ENCODE results near the gene PDK2. TPM values are rescaled to one million over a fixed set of nuclear protein-coding genes. Genes with fewer than 3 reads are reported as not detected.
"Not testable (repeated sequence)": the region's sequence is repeated elsewhere in the genome, so short reads cannot be mapped to it uniquely, and the experiment has no call there.

PDK2 gene
- total RNA-seq, 1 donor from 2014 or later = 17.9 TPM

- intact Hi-C loops (cut with micrococcal nuclease) = no loop called here
These were observed 37.6 kb upstream of the PDK2 start for GRCh38 chr17:50057521-50057991.

GRCh38 chr17:50058296-50058953 lies 36.7 kb upstream of the PDK2 start:
- intact Hi-C loops (cut with micrococcal nuclease) = no loop called here

GRCh38 chr17:50059256-50059655 lies 35.9 kb upstream of the PDK2 start:
- intact Hi-C loops (cut with micrococcal nuclease) = no loop called here

DNA sequence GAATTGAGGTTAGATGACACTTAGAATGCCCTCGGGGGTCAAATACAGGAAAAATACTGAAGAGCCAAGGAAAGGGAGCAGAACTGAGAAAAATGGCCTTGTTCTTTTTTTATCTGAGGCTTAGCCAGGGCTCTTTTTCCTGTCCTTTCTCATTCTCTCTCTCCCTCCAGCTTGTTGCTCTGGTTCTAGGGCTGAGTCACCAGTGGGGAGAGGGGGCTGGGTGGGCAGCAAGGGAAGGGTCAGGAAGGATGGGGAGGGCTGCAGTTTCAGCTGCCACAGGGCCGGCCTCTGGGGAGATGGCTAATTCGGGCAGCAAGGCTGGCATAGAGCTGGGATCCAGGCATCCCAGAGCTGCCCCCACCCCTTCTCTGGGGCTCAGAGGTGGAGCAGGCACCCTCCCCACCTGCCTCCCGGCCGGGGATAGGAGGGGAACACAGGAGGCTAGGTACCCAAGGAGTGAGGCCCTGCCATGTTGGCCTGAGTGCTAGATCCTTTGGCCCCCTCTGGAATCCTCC lies 35.3 kb upstream of the PDK2 start:
- intact Hi-C loops (cut with micrococcal nuclease) = no loop called here

DNA sequence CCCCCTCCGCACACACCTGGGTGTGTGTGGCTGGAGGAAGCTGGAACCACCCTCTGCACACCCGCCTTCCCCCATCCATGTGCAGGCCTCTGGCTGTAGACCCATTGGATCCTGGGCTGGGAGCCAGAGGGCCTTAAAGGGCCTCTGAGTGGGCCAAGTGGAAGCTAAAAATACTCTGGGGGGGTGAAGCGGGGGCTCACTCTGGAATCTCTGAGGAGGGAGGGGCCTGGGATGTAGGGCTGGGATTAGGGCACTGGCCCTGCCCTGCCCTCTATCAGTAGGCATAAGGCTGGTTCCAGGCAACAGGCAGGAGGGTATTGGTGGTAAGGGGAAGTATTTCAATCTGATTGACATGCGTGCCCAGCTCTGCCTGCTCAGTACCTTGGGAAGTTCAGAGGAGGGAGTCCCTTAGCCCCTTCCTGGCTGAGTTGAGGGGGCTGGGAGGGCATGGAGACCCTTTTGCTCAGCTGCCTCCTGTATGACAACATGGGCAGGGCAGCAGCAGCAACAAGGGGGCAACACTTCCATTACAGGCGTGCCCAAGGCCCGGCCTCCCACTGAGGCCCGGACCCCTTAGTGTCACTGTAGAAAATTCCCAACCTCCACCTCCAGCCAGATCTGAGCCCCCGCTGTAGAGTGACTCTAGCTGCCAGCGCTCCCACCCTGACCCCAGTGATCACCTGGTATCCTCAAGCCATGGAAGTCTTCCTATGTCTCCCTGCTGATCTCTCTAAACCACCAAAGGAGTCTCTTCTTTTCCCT lies 34.0 kb upstream of the PDK2 start:
- intact Hi-C loops (cut with micrococcal nuclease) = no loop called here

DNA sequence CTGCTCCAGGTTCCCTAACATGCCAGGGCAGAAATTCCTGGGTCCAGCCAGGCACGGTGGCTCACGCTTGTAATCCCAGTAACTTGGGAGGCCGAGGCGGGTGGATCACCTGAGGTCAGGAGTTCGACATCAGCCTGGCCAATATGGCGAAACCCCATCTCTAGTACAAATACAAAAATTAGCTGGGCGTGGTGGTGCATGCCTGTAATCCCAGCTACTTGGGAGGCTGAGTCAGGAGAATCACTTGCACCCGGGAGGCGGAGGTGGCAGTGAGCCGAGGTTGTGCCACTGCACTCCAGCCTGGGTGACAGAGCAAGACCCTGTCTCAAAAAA lies 33.5 kb upstream of the PDK2 start:
- intact Hi-C loops (cut with micrococcal nuclease) = not testable (repeated sequence)

GRCh38 chr17:50062293-50063243 lies 32.6 kb upstream of the PDK2 start:
- intact Hi-C loops (cut with micrococcal nuclease) = no loop called here

- intact Hi-C loops (cut with micrococcal nuclease) = no loop called here
These were observed 31.4 kb upstream of the PDK2 start for GRCh38 chr17:50063561-50064252.

DNA sequence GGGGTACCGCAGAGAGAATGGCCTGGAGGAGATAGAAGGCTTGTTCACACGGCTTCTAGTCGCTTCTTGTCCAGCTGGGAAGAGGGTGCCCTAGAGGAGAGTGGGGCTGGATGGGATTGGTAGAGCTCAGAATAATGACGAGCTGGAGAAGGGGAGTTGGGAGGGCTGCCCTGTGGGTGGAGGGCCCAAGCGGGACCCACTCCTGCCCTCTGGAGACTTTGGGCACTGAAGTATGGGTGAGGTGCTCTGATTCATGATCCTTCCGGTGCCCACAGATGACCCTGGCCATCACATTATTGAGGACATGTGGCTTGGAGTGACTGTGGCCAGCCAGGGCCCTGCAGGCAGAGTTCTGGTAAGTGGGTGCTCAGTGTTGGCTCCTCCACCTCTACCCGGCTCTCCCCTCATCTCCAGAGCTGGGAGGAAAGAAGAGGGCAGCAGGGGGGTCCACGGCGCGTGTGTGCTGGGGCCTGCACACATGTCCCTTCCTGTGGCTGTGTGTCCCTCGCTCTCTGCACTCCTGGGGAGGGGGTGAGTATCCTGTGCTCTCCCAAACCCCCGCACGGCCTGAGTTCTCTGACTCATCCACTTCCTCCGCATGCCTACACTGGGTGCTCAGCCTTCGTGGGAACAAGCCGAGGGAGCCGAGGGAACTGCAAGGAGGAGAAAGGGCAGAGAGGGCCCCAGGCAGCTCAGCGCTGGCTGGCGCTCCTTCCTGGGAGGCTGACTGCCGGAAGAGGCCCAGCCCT lies 30.7 kb upstream of the PDK2 start:
- intact Hi-C loops (cut with micrococcal nuclease) = no loop called here

DNA sequence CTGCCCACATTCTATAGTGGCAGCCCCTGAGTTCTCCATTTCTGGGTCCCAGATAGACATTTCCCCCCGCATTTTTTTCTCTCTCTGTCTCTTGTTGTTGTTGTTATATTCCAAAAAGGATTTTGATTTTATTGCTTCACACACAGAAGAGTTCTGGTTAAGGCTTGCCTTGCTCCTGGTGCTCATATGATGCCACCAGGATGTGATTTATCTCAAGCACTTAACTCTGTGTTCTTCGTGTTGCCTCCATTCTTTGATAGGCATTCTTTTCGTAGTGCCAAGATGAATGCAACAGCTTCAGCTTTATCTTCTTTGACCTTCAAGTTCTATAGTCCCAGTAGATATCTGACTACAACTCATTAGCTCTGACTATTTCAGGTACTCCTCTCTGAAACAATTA lies 30.1 kb upstream of the PDK2 start:
- intact Hi-C loops (cut with micrococcal nuclease) = no loop called here

- intact Hi-C loops (cut with micrococcal nuclease) = no loop called here
These were observed 28.2 kb upstream of the PDK2 start for GRCh38 chr17:50066995-50067394.

GRCh38 chr17:50067996-50068395 lies 27.2 kb upstream of the PDK2 start:
- intact Hi-C loops (cut with micrococcal nuclease) = no loop called here

GRCh38 chr17:50070908-50071680 lies 24.1 kb upstream of the PDK2 start:
- intact Hi-C loops (cut with micrococcal nuclease) = no loop called here

- intact Hi-C loops (cut with micrococcal nuclease) = no loop called here
These were observed 23.5 kb upstream of the PDK2 start for GRCh38 chr17:50071692-50072091.

GRCh38 chr17:50072130-50072529 lies 23.0 kb upstream of the PDK2 start:
- intact Hi-C loops (cut with micrococcal nuclease) = no loop called here

- intact Hi-C loops (cut with micrococcal nuclease) = no loop called here
These were observed 22.2 kb upstream of the PDK2 start for GRCh38 chr17:50072925-50073324.

DNA sequence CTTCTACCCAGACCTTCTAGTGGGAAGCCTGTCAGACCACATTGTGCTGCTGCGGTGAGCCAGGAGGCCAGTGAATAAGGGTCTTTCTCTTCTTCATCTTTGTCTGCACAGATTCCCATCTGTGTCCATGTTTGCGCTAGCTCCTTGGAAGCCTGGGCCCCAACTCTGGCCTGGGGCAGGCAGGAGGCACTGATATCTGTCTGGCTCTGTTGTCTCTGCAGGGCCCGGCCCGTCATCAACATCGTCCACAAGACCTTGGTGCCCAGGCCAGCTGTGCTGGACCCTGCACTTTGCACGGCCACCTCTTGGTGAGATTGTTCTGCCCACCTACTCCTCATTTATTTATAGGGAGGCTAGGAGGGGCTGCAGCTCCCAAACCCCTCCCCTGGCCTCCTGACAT lies 20.9 kb upstream of the PDK2 start:
- intact Hi-C loops (cut with micrococcal nuclease) = no loop called here

DNA sequence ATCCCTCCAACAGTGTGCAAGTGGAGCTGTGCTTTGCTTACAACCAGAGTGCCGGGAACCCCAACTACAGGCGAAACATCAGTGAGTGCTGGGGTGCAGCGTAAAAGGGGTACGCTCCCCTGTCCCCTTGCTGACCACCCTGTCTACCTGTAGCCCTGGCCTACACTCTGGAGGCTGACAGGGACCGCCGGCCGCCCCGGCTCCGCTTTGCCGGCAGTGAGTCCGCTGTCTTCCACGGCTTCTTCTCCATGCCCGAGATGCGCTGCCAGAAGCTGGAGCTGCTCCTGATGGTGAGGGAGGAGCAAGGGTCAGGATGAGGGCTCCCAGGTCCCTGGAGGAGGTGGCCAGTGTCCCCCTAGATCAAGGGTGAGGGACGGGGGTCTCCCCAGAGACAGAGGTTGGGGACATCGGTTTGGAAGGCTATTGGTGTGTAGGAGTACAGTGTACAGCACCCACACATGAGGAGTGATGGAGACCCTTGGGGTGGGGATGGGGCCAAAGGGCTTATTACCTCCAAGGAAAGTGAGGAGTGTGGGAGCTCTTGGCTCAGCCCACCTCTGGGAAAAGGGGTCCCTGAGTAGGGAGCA lies 19.6 kb upstream of the PDK2 start:
- intact Hi-C loops (cut with micrococcal nuclease) = no loop called here

GRCh38 chr17:50076221-50076590 lies 18.9 kb upstream of the PDK2 start:
- intact Hi-C loops (cut with micrococcal nuclease) = no loop called here

Data from T-helper 1 cell treated with Interleukin-12 subunit alpha and Interleukin-12 subunit beta and Interleukin-4 antibody, amounts not matched to agents 30 ng/mL and 1 ng/mL, for 36 hours (primary cell).